PC-9 (cell line): ENCODE measurements around the gene SLC25A25. TPM values are rescaled to one million over a fixed set of nuclear protein-coding genes. Genes with fewer than 3 reads are reported as not detected.

Experiments
- BruUV-seq: library from RNA; stranded (reverse); fragments of 400-500 nt; replicated peaks from 2 replicates; lab custom pipeline; 2021; lab: Mats Ljungman, UMichigan
- CTCF ChIA-PET: fragments of 300-600 bp; sonication (Branson Sonifier 250); formaldehyde crosslinking; loops from one replicate; lab custom pipeline; 2022; ENCODE audit warnings: antibody characterized with exemption; lab: Charles Lee
- POLR2A ChIA-PET: fragments of 300-600 bp; sonication (Branson Sonifier 250); formaldehyde crosslinking; loops from one replicate; lab custom pipeline; 2022; ENCODE audit warnings: antibody characterized with exemption; ENCODE audit not compliant: unreplicated experiment; lab: Charles Lee
- DNase-seq, 2 experiments: peaks; one replicate each; pipeline versions ENCODE4 v3.0.0 to v3.0.0-alpha.2; 2015 to 2022; ENCODE audit warnings: mixed read lengths in 1 of 2
- H2AFZ ChIP-seq: fragments of 200-600 bp; sonication (generic); 2 replicates; pipeline ENCODE4 v1.8.1; 2017; ENCODE audit warnings: antibody characterized with exemption
- H3F3A ChIP-seq: fragments of 200-600 bp; sonication (generic); 2 replicates; pipeline ENCODE4 v1.8.1; 2017; ENCODE audit warnings: antibody characterized with exemption, mild to moderate bottlenecking, low read depth; ENCODE audit not compliant: insufficient read depth
- H3K27ac ChIP-seq: fragments of 200-600 bp; sonication (generic); 2 replicates; pipeline ENCODE4 v1.6.1; 2016; ENCODE audit warnings: mixed run types
- H3K27me3 ChIP-seq: fragments of 200-600 bp; sonication (generic); 2 replicates; pipeline ENCODE4 v1.6.1; 2016; ENCODE audit warnings: low read depth, mixed run types; ENCODE audit not compliant: insufficient read depth
- H3K36me3 ChIP-seq: fragments of 200-600 bp; sonication (generic); 2 replicates; pipeline ENCODE4 v1.6.1; 2016; ENCODE audit warnings: low read depth, mixed run types
- H3K4me1 ChIP-seq: fragments of 200-600 bp; sonication (generic); replicated peaks from 2 replicates; pipeline ENCODE4 v1.6.1; 2016; ENCODE audit warnings: mixed run types; ENCODE audit not compliant: insufficient read depth
- H3K4me2 ChIP-seq: fragments of 200-600 bp; sonication (generic); 2 replicates; pipeline ENCODE4 v1.6.1; 2017; ENCODE audit warnings: mixed run types
- H3K4me3 ChIP-seq: fragments of 200-600 bp; sonication (generic); 2 replicates; pipeline ENCODE4 v1.6.1; 2016; ENCODE audit warnings: mixed run types
- H3K79me2 ChIP-seq: fragments of 200-600 bp; sonication (generic); 2 replicates; pipeline ENCODE4 v1.6.1; 2017; ENCODE audit warnings: low read depth, mixed run types
- H3K9me2 ChIP-seq: fragments of 200-600 bp; sonication (generic); 2 replicates; pipeline ENCODE4 v1.8.1; 2017; ENCODE audit warnings: mild to moderate bottlenecking; ENCODE audit not compliant: insufficient read depth
- H3K9me3 ChIP-seq: fragments of 200-600 bp; sonication (generic); 2 replicates; pipeline ENCODE4 v1.8.1; 2016; ENCODE audit warnings: low read depth; ENCODE audit not compliant: insufficient read depth
- H4K20me1 ChIP-seq: fragments of 200-600 bp; sonication (generic); 2 replicates; pipeline ENCODE4 v1.8.1; 2017; ENCODE audit not compliant: insufficient read depth
- EZH2 ChIP-seq: fragments of 200-600 bp; sonication (generic); IDR thresholded peaks from 2 replicates; pipeline ENCODE4 v1.8.0; 2017; ENCODE audit warnings: antibody characterized with exemption, low read depth
- intact Hi-C: fragments of 100-400 bp; cut with micrococcal nuclease; formaldehyde crosslinking; loops from one replicate; pipeline ENCODE4 v1.10.0; 2022; ENCODE audit not compliant: unreplicated experiment
- total RNA-seq: library from RNA; stranded (reverse); gene quantifications from 2 replicates; pipeline ENCODE4 v1.2.3, GENCODE V29; 2021
- TF ChIP-seq, protein P1 (sequence below): fragments of 200-600 bp; sonication (generic); conservative IDR thresholded peaks from 2 replicates; pipeline ENCODE4 v1.6.1; 2017; ENCODE audit warnings: mixed run types, antibody characterized with exemption, mild to moderate bottlenecking, moderate library complexity

The SLC25A25 gene
- total RNA-seq, 1 experiment from 2014 or later = 11.7 TPM

DNA sequence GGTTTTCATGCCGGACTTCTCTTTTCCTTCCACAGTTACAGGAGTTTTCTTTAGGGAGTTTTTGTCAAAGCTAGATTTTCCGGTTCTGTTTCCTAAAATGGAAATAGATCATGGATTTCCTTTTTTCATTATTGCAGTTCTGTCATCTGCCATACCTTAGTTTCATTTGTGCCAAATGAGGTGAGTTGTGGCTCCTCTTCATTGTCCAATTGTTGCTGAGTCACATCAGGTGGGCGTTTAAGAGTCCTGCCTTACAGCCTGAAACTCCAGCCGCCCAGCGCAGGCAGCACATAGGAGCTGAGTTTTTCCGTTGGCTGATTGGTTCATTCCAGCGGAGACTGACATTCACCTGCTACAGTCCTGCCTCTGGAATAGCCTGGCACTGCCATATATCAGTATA lies 14.1 kb downstream of the SLC25A25 start:
- Histone ChIP-seq H3K27me3 (no peaks in the 10 kb centered on the region), H3K4me2 (no peak overlapping the region), H3K9me3 (no peaks in the 10 kb centered on the region), H3K36me3 (no peaks in the 10 kb centered on the region), H3K9me2 (no peaks in the 10 kb centered on the region), H3K4me3 (no peak overlapping the region), H3F3A (peaks cover 36% of the 10 kb centered on the region), H3K4me1 (peaks cover 36% of the 10 kb centered on the region), H4K20me1 (no peaks in the 10 kb centered on the region), H3K79me2 (peaks cover 39% of the 10 kb centered on the region), H2AFZ (no peak overlapping the region), H3K27ac (no peak overlapping the region)
- intact Hi-C loops = loop anchor here (2.0 kb wide), 2 partner anchors 47 to 139 kb away; no protein-coding TSS in a partner anchor
- BruUV-seq = no TSS peak
- POLR2A ChIA-PET = interaction anchor here (0.6 to 1.0 kb wide), 2 partner anchors 15 to 333 kb away, joined by 6 to 25 read pairs; partner anchors contain the start of gene NAIF1
- peak in 1 of 2 experiments; percentile 70 for DNase-seq
- CTCF ChIA-PET = interaction anchor here (0.6 to 0.7 kb wide), 3 partner anchors 10 to 366 kb away, joined by 3 to 7 read pairs (median 3); no protein-coding TSS in a partner anchor
- TF ChIP-seq EZH2 = no peak
- TF ChIP-seq, protein P1, sequence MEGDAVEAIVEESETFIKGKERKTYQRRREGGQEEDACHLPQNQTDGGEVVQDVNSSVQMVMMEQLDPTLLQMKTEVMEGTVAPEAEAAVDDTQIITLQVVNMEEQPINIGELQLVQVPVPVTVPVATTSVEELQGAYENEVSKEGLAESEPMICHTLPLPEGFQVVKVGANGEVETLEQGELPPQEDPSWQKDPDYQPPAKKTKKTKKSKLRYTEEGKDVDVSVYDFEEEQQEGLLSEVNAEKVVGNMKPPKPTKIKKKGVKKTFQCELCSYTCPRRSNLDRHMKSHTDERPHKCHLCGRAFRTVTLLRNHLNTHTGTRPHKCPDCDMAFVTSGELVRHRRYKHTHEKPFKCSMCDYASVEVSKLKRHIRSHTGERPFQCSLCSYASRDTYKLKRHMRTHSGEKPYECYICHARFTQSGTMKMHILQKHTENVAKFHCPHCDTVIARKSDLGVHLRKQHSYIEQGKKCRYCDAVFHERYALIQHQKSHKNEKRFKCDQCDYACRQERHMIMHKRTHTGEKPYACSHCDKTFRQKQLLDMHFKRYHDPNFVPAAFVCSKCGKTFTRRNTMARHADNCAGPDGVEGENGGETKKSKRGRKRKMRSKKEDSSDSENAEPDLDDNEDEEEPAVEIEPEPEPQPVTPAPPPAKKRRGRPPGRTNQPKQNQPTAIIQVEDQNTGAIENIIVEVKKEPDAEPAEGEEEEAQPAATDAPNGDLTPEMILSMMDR = no peak

DNA sequence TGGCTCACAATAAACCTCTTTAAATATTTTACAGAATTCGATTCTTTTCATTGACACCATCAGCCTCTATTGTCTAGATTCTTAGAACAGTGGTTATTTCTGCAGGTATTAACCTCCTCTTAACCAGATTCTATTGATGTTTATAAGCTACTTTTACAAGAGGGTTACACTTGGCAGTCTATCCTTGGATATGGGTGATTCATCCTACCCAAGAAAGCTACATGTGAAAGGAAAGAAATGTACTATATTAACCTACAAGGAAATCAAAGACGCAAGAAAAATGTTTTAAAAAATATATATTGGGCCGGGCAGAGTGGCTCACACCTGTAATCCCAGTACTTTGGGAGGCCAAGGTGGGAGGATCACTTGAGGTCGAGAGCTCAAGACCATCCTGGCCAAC lies 16.7 kb downstream of the SLC25A25 start:
- intact Hi-C loops = no loop called here
- H4K20me1 ChIP-seq = no peaks in the 10 kb centered on the region
- H2AFZ ChIP-seq = no peak overlapping the region
- no peak for TF ChIP-seq EZH2
- TF ChIP-seq, protein P1 = no peak
- H3K79me2 ChIP-seq = peaks cover 33% of the 10 kb centered on the region
- no peaks in the 10 kb centered on the region for H3K9me3 ChIP-seq
- no peaks in the 10 kb centered on the region for H3K9me2 ChIP-seq
- ChIA-PET CTCF (interaction anchor here (0.7 kb wide), 1 partner anchor 12 kb away, joined by 4 read pairs; no protein-coding TSS in a partner anchor), POLR2A (no interaction called here)
- H3K27ac ChIP-seq = no peak overlapping the region
- H3F3A ChIP-seq = peaks cover 12% of the 10 kb centered on the region
- TSS peak; percentile 11 for BruUV-seq
- H3K27me3 ChIP-seq = no peaks in the 10 kb centered on the region
- no peaks in the 10 kb centered on the region for H3K36me3 ChIP-seq
- no peak overlapping the region for H3K4me2 ChIP-seq
- H3K4me1 ChIP-seq = peaks cover 10% of the 10 kb centered on the region; the same call in 1 of the 2 replicates
- DNase-seq = no peak
- no peak overlapping the region for H3K4me3 ChIP-seq

DNA sequence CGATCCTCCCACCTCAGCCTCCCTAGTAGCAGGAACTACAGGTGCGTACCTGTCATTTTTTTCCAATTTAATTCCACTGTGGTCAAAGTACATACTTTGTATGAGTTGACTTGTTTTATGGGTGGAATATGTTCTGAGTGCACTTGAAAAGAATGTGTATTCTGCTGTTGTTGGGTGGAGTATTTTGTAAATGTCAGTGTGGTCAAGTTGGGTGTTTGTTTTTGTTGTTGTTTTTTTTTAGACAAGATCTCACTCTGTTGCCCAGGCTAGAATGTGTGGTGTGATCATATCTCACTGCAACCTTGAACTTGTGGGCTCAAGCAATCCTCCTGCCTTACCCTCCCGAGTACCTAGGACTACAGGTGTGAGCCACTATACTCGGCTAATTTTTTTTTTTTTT lies 17.9 kb downstream of the SLC25A25 start:
- BruUV-seq = no TSS peak
- Histone ChIP-seq H3K79me2 (peaks cover 21% of the 10 kb centered on the region), H3F3A (peaks cover 8% of the 10 kb centered on the region; the same call in 1 of the 2 replicates), H3K4me3 (no peak overlapping the region), H3K27me3 (no peaks in the 10 kb centered on the region), H3K27ac (no peak overlapping the region), H4K20me1 (no peaks in the 10 kb centered on the region), H3K36me3 (no peaks in the 10 kb centered on the region), H3K4me2 (no peak overlapping the region), H3K9me2 (no peaks in the 10 kb centered on the region), H3K4me1 (peaks cover 7% of the 10 kb centered on the region; the same call in 1 of the 2 replicates), H2AFZ (no peak overlapping the region), H3K9me3 (no peaks in the 10 kb centered on the region)
- TF ChIP-seq EZH2 = no peak
- TF ChIP-seq, protein P1 = no peak
- DNase-seq = peak in 1 of 2 experiments; percentile 43
- intact Hi-C loops = no loop called here
- ChIA-PET POLR2A (no interaction called here), CTCF (no interaction called here)
